ENCODE results near the gene DNAH14.

- TF ChIP-seq CTCF (IDR thresholded peaks at IDR 0.05) (no peak), POLR2A (IDR thresholded peaks at IDR 0.05) (no peak)
Measured at GRCh38 chr1:225446981-225447615, 517.6 kb downstream of the DNAH14 start.
